Gastroesophageal sphincter (tissue), 3 donors: ENCODE measurements around the gene SLC33A1.

ENCODE experiments used
- EP300 ChIP-seq: sonication (generic); formaldehyde crosslinking; IDR thresholded peaks from one replicate; pipeline ENCODE4 v1.6.1; 2017; ENCODE audit warnings: antibody characterized with exemption, mild to moderate bottlenecking
- POLR2AphosphoS5 ChIP-seq: sonication (generic); formaldehyde crosslinking; IDR thresholded peaks from one replicate; pipeline ENCODE4 v1.6.1; 2017; ENCODE audit warnings: antibody characterized with exemption
- TF ChIP-seq, protein P1 (sequence below), 4 experiments: fragments of 200-600 bp in 2 of 4; fragments of 450-650 bp in 2 of 4; sonication (generic) in 1 of 4; IDR thresholded peaks; one replicate each; pipeline ENCODE4 v1.5.1; 2017 to 2019; ENCODE audit warnings: antibody characterized with exemption in 4 of 4, mild to moderate bottlenecking in 2 of 4, moderate library complexity in 2 of 4

DNA sequence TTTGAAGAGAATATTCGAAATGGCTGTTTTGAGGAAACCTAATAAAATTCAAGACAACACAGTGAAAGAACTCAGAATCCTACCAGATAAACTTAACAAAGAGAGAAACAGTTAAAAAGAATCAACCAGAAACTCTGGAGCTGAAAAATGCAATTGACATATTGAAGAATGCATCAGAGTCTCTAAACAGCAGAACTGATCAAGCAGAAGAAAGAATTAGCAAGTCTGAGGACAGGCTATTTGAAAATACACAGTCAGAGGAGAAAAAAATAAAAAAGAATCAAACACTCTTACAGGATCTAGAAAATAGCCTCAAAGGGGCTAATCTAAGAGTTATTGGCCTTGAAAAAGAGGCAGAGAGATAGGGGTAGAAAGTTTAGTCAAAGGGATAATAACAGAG is 61.7 kb downstream of the SLC33A1 start:
- TF ChIP-seq, protein P1, sequence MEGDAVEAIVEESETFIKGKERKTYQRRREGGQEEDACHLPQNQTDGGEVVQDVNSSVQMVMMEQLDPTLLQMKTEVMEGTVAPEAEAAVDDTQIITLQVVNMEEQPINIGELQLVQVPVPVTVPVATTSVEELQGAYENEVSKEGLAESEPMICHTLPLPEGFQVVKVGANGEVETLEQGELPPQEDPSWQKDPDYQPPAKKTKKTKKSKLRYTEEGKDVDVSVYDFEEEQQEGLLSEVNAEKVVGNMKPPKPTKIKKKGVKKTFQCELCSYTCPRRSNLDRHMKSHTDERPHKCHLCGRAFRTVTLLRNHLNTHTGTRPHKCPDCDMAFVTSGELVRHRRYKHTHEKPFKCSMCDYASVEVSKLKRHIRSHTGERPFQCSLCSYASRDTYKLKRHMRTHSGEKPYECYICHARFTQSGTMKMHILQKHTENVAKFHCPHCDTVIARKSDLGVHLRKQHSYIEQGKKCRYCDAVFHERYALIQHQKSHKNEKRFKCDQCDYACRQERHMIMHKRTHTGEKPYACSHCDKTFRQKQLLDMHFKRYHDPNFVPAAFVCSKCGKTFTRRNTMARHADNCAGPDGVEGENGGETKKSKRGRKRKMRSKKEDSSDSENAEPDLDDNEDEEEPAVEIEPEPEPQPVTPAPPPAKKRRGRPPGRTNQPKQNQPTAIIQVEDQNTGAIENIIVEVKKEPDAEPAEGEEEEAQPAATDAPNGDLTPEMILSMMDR (IDR thresholded peaks at IDR 0.05) = no peak
- TF ChIP-seq POLR2AphosphoS5 = no peak
- TF ChIP-seq EP300 = no peak
